HEK293T (cell line): ENCODE results near the gene DTNB.

ENCODE experiments used
- ARNT ChIP-seq: fragments of 450-650 bp; IDR thresholded peaks from 2 replicates; pipeline ENCODE4 v1.6.1; 2017; ENCODE audit warnings: mild to moderate bottlenecking
- ELF4 ChIP-seq: fragments of 450-650 bp; IDR thresholded peaks from 2 replicates; pipeline ENCODE4 v1.6.1; 2017; ENCODE audit warnings: antibody characterized with exemption
- FOXA1 ChIP-seq: fragments of 450-650 bp; IDR thresholded peaks from 2 replicates; pipeline ENCODE4 v1.6.1; 2016; ENCODE audit warnings: mild to moderate bottlenecking
- FOXK2 ChIP-seq: fragments of 450-650 bp; IDR thresholded peaks from 2 replicates; pipeline ENCODE4 v1.6.1; 2016; ENCODE audit warnings: mild to moderate bottlenecking
- HDGF ChIP-seq: fragments of 450-650 bp; IDR thresholded peaks from 2 replicates; pipeline ENCODE4 v1.6.1; 2017; ENCODE audit warnings: antibody characterized with exemption, borderline replicate concordance
- NFRKB ChIP-seq: fragments of 450-650 bp; IDR thresholded peaks from 2 replicates; pipeline ENCODE4 v1.6.1; 2016; ENCODE audit warnings: mild to moderate bottlenecking, moderate library complexity
- SP1 ChIP-seq: fragments of 450-650 bp; IDR thresholded peaks from 2 replicates; pipeline ENCODE4 v1.6.1; 2017
- SUZ12 ChIP-seq: fragments of 450-650 bp; IDR thresholded peaks from 2 replicates; pipeline ENCODE4 v1.6.1; 2016; ENCODE audit warnings: mild to moderate bottlenecking
- TARDBP ChIP-seq: fragments of 450-650 bp; IDR thresholded peaks from 2 replicates; pipeline ENCODE4 v1.6.1; 2016

DNA sequence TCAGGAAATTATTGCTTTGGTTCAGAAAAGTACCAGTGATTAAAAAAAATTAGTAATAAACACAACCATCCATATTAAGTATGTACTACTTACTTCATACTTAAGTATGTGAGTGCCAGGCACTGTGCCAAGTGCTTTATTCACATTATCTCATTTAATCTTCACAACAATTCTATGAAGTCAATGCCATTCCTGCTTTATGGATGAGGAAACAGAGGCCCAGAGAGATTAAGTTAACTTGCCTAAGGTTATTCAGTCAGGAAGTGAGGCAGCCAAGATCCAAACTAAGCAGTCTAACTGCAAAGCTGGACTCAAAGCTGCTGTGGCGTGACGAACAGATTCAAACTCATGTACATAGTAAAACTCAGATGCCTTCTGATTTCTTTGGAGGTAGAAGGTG is 22.3 kb downstream of the DTNB start:
- TF ChIP-seq ELF4 = no peak
- TF ChIP-seq SUZ12 = no peak
- no peak for TF ChIP-seq SP1
- TF ChIP-seq FOXK2 = no peak
- TF ChIP-seq FOXA1 = no peak
- no peak for TF ChIP-seq TARDBP
- no peak for TF ChIP-seq ARNT
- TF ChIP-seq HDGF = no peak
- TF ChIP-seq NFRKB = no peak
